ENCODE data around the gene HS6ST3.
A peak's percentile ranks its signal among the peaks of the same experiment; 100 is the strongest.
"Not testable (repeated sequence)": the region's sequence is repeated elsewhere in the genome, so short reads cannot be mapped to it uniquely, and the experiment has no call there.

The HS6ST3 gene

GRCh38 chr13:96089749-96090239 is at the start of gene HS6ST3:
Gene HS6ST3 (plus strand): TSS chr13:96090107.
- DNase-seq: no peak

- no peak for DNase-seq
Measured at GRCh38 chr13:96041326-96042110, 48.4 kb upstream of the HS6ST3 start.

GRCh38 chr13:96044238-96044637 is 45.7 kb upstream of the HS6ST3 start:
- DNase-seq: no peak

GRCh38 chr13:96046449-96047126 is 43.3 kb upstream of the HS6ST3 start:
- DNase-seq: not testable (repeated sequence)

GRCh38 chr13:96050955-96051354 is 39.0 kb upstream of the HS6ST3 start:
- DNase-seq: not testable (repeated sequence)

- DNase-seq: not testable (repeated sequence)
Measured at GRCh38 chr13:96051491-96051890, 38.4 kb upstream of the HS6ST3 start.

GRCh38 chr13:96051946-96052345 is 38.0 kb upstream of the HS6ST3 start:
- not testable (repeated sequence) for DNase-seq

GRCh38 chr13:96052656-96053002 is 37.3 kb upstream of the HS6ST3 start:
- DNase-seq: no peak

GRCh38 chr13:96053003-96053703 is 36.8 kb upstream of the HS6ST3 start, which contains the start of gene UGGT2:
Gene UGGT2 (minus strand): TSS chr13:96053401. CDS start chr13:96053312, 89 bp downstream.
- DNase-seq: peak; percentile 66

GRCh38 chr13:96065849-96066248 is 24.1 kb upstream of the HS6ST3 start:
- no peak for DNase-seq

- no peak for DNase-seq
Measured at GRCh38 chr13:96068729-96069128, 21.2 kb upstream of the HS6ST3 start.

- DNase-seq: no peak
Measured at GRCh38 chr13:96071504-96071903, 18.4 kb upstream of the HS6ST3 start.

- no peak for DNase-seq
Measured at GRCh38 chr13:96072392-96072791, 17.5 kb upstream of the HS6ST3 start.

- DNase-seq: no peak
Measured at GRCh38 chr13:96075953-96076543, 13.9 kb upstream of the HS6ST3 start.

- no peak for DNase-seq
Measured at GRCh38 chr13:96080676-96081075, 9.2 kb upstream of the HS6ST3 start.

GRCh38 chr13:96081888-96082287 is 8.0 kb upstream of the HS6ST3 start:
- DNase-seq: no peak

- DNase-seq: no peak
Measured at GRCh38 chr13:96082640-96083039, 7.3 kb upstream of the HS6ST3 start.

- DNase-seq: no peak
Measured at GRCh38 chr13:96086736-96087135, 3.2 kb upstream of the HS6ST3 start.

GRCh38 chr13:96089139-96089538 is 768 bp upstream of the HS6ST3 start:
- no peak for DNase-seq

GRCh38 chr13:96090240-96091101 is 564 bp downstream of the HS6ST3 start:
- no peak for DNase-seq

GRCh38 chr13:96091164-96092117 is 1.5 kb downstream of the HS6ST3 start:
- no peak for DNase-seq

Data from NCI-H2081 treated with DMSO at 0.1 percent for 48 hours (cell line).